Esophagus squamous epithelium (tissue), 5 donors: ENCODE measurements around the gene ECI1. TPM values are rescaled to one million over a fixed set of nuclear protein-coding genes. Genes with fewer than 3 reads are reported as not detected.
A peak's percentile ranks its signal among the peaks of the same experiment; 100 is the strongest.
"Not testable (repeated sequence)": the region's sequence is repeated elsewhere in the genome, so short reads cannot be mapped to it uniquely, and the experiment has no call there.

Experiments used
- DNase-seq: peaks from one replicate; lab custom pipeline; 2025; lab: John Stamatoyannopoulos, UW
- H3K27ac ChIP-seq, 4 donors: fragments of 200-600 bp; sonication (generic); one replicate each; pipeline ENCODE4 v1.5.1; 2016 to 2019; ENCODE audit warnings: mild to moderate bottlenecking in 1 of 4
- H3K27me3 ChIP-seq, 4 donors: fragments of 200-600 bp; sonication (generic); 1 replicate in 3 of 4; 2 replicates in 1 of 4; pipeline versions ENCODE4 v1.5.1 to v1.6.0; 2017 to 2021; ENCODE audit warnings: antibody characterized with exemption in 1 of 4
- H3K36me3 ChIP-seq, 3 donors: fragments of 200-600 bp; sonication (generic); one replicate each; pipeline ENCODE4 v1.5.1; 2016 to 2019
- H3K4me1 ChIP-seq, 3 donors: fragments of 200-600 bp; sonication (generic); one replicate each; pipeline ENCODE4 v1.5.1; 2017 to 2019
- H3K4me3 ChIP-seq, 4 donors: fragments of 200-600 bp; sonication (generic); 1 replicate in 3 of 4; 2 replicates in 1 of 4; pipeline ENCODE4 v1.5.1; 2016 to 2019; ENCODE audit warnings: mild to moderate bottlenecking in 2 of 4, moderate library complexity in 1 of 4
- H3K9me3 ChIP-seq, 3 donors: fragments of 200-600 bp; sonication (generic); one replicate each; pipeline ENCODE4 v1.5.1; 2016 to 2019
- POLR2A ChIP-seq, 4 donors: fragments of 450-650 bp; IDR thresholded peaks; one replicate each; pipeline ENCODE4 v1.6.1; 2017; ENCODE audit warnings: antibody characterized with exemption in 4 of 4, mild to moderate bottlenecking in 4 of 4, moderate library complexity in 3 of 4
- WGBS, 2 donors: methylation state at CpG; one replicate each; pipeline ENCODE4 v1.1.5; 2018; 5-methylcytosine and 5-hydroxymethylcytosine counted together
- intact Hi-C: fragments of 100-400 bp; cut with DNase I; formaldehyde crosslinking; loops from one replicate; pipeline ENCODE4 v1.15.0; 2022
- total RNA-seq, 4 donors: library from RNA; depleted of rRNA; stranded (reverse); fragments of >200 nt; gene quantifications; one replicate each; pipeline ENCODE4 v1.1.0, GENCODE V29; 2016
- TF ChIP-seq, protein P1 (sequence below), 6 experiments: fragments of 450-650 bp in 4 of 6; fragments of 200-600 bp in 2 of 6; sonication (generic) in 2 of 6; IDR thresholded peaks; one replicate each; pipeline ENCODE4 v1.5.1; 2016 to 2019; ENCODE audit warnings: antibody characterized with exemption in 6 of 6, mild to moderate bottlenecking in 4 of 6, moderate library complexity in 4 of 6
- donor health status: DM: yes; HTN: yes; CAD: no.

ECI1 gene
- total RNA-seq, 4 donors from 2014 or later, result 38.6 to 50.7 (median 42.6) TPM

- 67 to 94% methylated on average over 4 to 6 of the region's 15 CpGs for WGBS, 2 donors
- DNase-seq, result no peak
- peaks cover 20 to 37% (median 22%) of the 10 kb centered on the region in 3 donors for H3K4me1 ChIP-seq
- TF ChIP-seq POLR2A (IDR thresholded peaks at IDR 0.05), result no peak
- TF ChIP-seq, protein P1, sequence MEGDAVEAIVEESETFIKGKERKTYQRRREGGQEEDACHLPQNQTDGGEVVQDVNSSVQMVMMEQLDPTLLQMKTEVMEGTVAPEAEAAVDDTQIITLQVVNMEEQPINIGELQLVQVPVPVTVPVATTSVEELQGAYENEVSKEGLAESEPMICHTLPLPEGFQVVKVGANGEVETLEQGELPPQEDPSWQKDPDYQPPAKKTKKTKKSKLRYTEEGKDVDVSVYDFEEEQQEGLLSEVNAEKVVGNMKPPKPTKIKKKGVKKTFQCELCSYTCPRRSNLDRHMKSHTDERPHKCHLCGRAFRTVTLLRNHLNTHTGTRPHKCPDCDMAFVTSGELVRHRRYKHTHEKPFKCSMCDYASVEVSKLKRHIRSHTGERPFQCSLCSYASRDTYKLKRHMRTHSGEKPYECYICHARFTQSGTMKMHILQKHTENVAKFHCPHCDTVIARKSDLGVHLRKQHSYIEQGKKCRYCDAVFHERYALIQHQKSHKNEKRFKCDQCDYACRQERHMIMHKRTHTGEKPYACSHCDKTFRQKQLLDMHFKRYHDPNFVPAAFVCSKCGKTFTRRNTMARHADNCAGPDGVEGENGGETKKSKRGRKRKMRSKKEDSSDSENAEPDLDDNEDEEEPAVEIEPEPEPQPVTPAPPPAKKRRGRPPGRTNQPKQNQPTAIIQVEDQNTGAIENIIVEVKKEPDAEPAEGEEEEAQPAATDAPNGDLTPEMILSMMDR (IDR thresholded peaks at IDR 0.05), result no peak
- intact Hi-C loops, result no loop called here
- H3K27ac ChIP-seq, result no peak overlapping the region
- peaks cover 0 to 4% (median 0%) of the 10 kb centered on the region in 3 donors for H3K36me3 ChIP-seq
- H3K9me3 ChIP-seq, result no peaks in the 10 kb centered on the region
- no peaks in the 10 kb centered on the region for H3K27me3 ChIP-seq
- H3K4me3 ChIP-seq, result no peak overlapping the region
Measured at GRCh38 chr16:2270588-2271470, 19.4 kb upstream of the ECI1 start.

DNA sequence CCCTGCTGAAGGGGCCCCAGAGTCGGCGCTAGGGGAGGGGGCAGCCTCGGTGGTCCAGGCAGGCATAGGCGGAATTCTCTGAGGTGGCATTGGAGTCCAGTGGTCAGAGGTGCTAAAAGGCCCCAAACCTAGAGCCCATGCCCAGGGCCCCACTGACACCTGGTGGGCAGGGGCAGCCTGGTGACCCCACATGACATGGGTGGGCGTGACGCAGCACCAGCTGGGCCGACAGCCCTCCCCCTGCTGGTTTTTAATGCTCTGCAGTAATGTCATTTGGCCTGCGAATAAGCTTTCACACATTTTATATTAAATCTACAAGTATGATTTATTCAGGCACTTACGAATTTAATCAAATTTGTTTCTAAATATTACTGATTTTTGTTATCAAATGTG is 18.7 kb upstream of the ECI1 start:
- WGBS, 2 donors, result 83 to 85% methylated on average over 5 to 8 of the region's 9 CpGs
- no peak overlapping the region for H3K27ac ChIP-seq
- peaks cover 20 to 44% (median 30%) of the 10 kb centered on the region in 3 donors for H3K4me1 ChIP-seq
- intact Hi-C loops, result no loop called here
- no peak for TF ChIP-seq POLR2A (IDR thresholded peaks at IDR 0.05)
- TF ChIP-seq, protein P1 (IDR thresholded peaks at IDR 0.05), result no peak
- H3K4me3 ChIP-seq, result no peak overlapping the region
- H3K9me3 ChIP-seq, result no peaks in the 10 kb centered on the region
- H3K36me3 ChIP-seq, result peaks cover 0 to 5% (median 0%) of the 10 kb centered on the region in 3 donors
- H3K27me3 ChIP-seq, result no peaks in the 10 kb centered on the region
- DNase-seq, result no peak

- peak in 3 of 4 donors; percentile 96 to 99 (median 98) for TF ChIP-seq POLR2A (IDR thresholded peaks at IDR 0.05)
- TF ChIP-seq, protein P1 (IDR thresholded peaks at IDR 0.05), result peak in 3 of 6 experiments; percentile 2 to 28 (median 13)
- Histone ChIP-seq H3K4me3 (peak within 1 kb of the TSS; percentile 74 to 95 (median 81)), H3K27ac (peak within 1 kb of the TSS; percentile 91 to 99 (median 98)), H3K9me3 (no peaks in the 10 kb centered on the region), H3K4me1 (peaks cover 20 to 63% (median 30%) of the 10 kb centered on the region in 3 donors), H3K27me3 (no peaks in the 10 kb centered on the region), H3K36me3 (peaks cover 5 to 24% (median 17%) of the 10 kb centered on the region in 3 donors)
- 0% methylated on average over 6 of the region's 88 CpGs; no CpG with 5 or more reads in 1 of the 2 donors for WGBS, 2 donors
- peak; percentile 79 for DNase-seq
- intact Hi-C loops, result no loop called here
Measured at GRCh38 chr16:2267913-2268666, 16.7 kb upstream of the ECI1 start, which contains the start of gene RNPS1. RNPS1 (minus strand) TSS chr16:2268126; CDS start chr16:2264643, 3,483 bp downstream.

- H3K9me3 ChIP-seq, DNase-seq, H3K27me3 ChIP-seq, intact Hi-C loops: not testable (repeated sequence)
- peak overlapping the region; percentile 74 to 95 (median 81) for H3K4me3 ChIP-seq
- peak overlapping the region; percentile 91 to 99 (median 98) for H3K27ac ChIP-seq
- H3K4me1 ChIP-seq, result peaks cover 20 to 63% (median 30%) of the 10 kb centered on the region in 3 donors
- WGBS, 2 donors, result 0% methylated on average over 9 of the region's 54 CpGs; no CpG with 5 or more reads in 1 of the 2 donors
- peaks cover 5 to 30% (median 23%) of the 10 kb centered on the region in 3 donors for H3K36me3 ChIP-seq
Measured at GRCh38 chr16:2267505-2267912, 16.1 kb upstream of the ECI1 start.

DNA sequence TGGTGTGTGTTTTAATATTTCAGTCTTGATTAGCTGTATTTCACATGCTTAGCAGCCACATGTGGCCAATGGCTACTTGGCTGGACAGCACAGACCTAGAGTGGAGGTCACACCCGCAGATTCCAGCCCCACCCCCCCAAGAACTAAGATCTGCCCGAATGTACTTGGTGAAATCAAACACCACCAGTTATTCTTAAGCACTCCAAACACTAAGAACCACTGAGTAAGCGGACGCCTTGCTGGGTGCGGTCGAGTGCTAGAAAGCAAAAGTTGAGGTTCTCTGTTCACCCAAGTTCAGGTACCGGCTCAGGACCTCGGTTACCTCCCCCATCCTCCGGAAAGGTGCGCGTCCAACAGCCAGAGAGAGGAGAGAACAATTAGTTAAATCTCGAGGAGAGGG is 15.5 kb upstream of the ECI1 start:
- H3K27me3 ChIP-seq, intact Hi-C loops, H3K9me3 ChIP-seq, DNase-seq: not testable (repeated sequence)
- Histone ChIP-seq H3K4me3 (peak overlapping the region; percentile 74 to 95 (median 81)), H3K36me3 (peaks cover 5 to 36% (median 29%) of the 10 kb centered on the region in 3 donors), H3K27ac (peak overlapping the region; percentile 91 to 99 (median 98)), H3K4me1 (peaks cover 20 to 63% (median 30%) of the 10 kb centered on the region in 3 donors)
- 0% methylated on average over 2 of the region's 12 CpGs for WGBS, 2 donors

DNA sequence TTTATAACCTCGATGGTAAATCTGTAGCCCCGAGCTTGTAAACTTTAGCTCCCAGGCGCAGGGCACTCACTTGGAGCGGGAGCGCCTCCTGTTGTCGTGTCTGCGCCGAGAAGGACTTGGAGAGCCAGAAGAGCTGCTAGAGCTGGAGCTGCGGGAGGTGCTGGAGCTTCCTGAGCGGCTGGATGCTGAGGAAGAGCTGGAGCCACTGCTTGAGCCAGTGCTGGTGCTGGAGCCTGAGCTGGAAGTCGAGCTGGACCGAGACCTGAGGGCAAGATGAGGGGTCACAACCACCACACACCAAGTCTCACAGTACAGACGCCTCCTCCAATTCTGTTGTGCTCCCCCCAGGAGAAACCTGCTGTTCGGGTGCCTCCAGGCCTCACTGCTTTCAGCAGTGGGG is 11.6 kb upstream of the ECI1 start:
- peaks cover 5 to 71% (median 43%) of the 10 kb centered on the region in 3 donors for H3K36me3 ChIP-seq

More for the DNA sequence above, 11.6 kb upstream of the ECI1 start:
- DNase-seq, H3K27ac ChIP-seq, intact Hi-C loops, H3K27me3 ChIP-seq, H3K9me3 ChIP-seq, H3K4me3 ChIP-seq: not testable (repeated sequence)
- peaks cover 5 to 41% (median 17%) of the 10 kb centered on the region in 3 donors for H3K4me1 ChIP-seq
- 65 to 73% methylated on average over 4 to 8 of the region's 14 CpGs for WGBS, 2 donors
